HG03066 (cell line): ENCODE data around the gene DIO1.

Experiments used
- ATAC-seq: cut with Tn5 transposase; IDR thresholded peaks from one replicate; pipeline ENCODE4 v1.9.1; 2021; ENCODE audit warnings: low read depth; ENCODE audit not compliant: unreplicated experiment

DIO1 gene

GRCh38 chr1:53892911-53893310, 1.1 kb upstream of the DIO1 start:
- ATAC-seq, result no peak

GRCh38 chr1:53894644-53895043, 657 bp downstream of the DIO1 start:
- ATAC-seq, result no peak

- ATAC-seq, result no peak
Observed at GRCh38 chr1:53895421-53895820, 1.4 kb downstream of the DIO1 start.

DNA sequence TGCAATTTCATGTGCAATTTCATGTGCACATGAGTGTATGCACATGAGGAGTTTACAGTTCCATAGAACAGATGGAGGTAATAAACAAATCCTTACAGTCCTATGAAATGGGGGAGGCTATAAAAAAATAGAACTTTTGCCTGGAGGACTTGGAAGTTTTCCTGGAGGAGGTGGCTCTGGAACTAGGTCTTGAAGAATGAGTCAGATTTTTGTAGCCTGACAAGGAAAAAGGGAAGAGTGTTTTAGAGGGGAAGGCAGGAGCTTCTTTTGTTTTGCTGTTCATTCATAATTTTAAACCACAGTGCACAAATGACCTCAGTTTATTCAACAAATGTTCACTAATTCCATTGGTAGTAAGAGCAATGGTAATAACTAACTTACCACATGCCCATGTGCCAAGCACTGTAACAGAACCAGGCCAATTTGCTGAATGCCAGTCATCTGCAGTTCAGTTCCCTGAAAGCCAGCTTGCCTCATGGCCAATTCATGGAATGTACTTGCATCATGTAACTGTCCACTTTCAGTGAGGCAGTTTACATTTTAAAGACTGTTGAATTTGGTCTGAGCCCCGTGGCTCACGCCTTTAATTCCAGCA, 2.7 kb downstream of the DIO1 start:
- no peak for ATAC-seq

- ATAC-seq, result no peak
Observed at GRCh38 chr1:53899206-53899628, 5.2 kb downstream of the DIO1 start.

- no peak for ATAC-seq
Observed at GRCh38 chr1:53899708-53900107, 5.7 kb downstream of the DIO1 start.

DNA sequence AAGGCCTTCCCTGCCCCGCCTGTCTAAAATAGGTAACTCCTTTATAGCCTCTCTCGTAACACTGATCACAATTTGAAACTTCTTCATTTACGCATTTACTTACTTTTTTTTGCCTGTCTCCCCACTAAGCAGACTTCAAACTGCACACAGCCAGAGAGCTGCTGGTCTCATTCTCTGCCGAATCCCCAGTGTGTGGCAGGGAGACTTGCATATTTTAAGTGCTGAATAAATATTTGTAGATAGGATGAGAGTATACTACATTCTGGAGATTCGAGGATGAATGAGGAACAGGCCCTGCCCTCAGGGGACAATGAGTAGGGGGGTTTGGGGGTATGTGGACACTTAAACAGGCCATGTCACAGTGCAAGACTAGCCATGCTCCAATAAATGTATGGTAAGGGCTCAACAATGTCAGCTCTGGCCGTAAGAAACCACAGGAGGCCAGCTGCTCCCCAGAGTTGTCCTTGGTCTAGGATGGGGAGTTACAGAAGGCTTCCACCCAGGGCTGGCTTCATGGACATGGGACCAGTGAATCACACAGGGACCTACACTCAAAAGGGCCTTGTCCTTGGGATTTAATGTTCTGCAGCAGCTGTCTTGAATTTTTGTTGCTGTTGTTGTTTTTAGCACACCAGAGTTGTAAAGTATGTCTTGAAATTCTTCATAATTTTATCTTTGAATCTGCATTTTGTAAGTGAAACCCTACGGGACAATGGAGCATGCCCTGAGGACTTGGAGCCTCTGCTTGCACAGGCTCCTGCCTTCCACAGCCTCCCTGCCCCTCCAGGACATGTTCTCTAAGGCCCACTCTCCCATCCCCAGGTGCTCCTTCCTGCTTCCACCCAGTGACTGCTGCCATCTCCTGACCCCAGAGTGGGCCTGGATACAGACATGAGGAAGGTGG, 8.5 kb downstream of the DIO1 start:
- ATAC-seq, result no peak

GRCh38 chr1:53905509-53905908, 11.5 kb downstream of the DIO1 start:
- no peak for ATAC-seq

- ATAC-seq, result no peak
Observed at GRCh38 chr1:53906121-53906520, 12.1 kb downstream of the DIO1 start.

- ATAC-seq, result no peak
Observed at GRCh38 chr1:53909946-53910345, 16.0 kb downstream of the DIO1 start.

- ATAC-seq, result no peak
Observed at GRCh38 chr1:53911442-53911841, 17.5 kb downstream of the DIO1 start.

- ATAC-seq, result no peak
Observed at GRCh38 chr1:53913352-53914033, 19.5 kb downstream of the DIO1 start.

DNA sequence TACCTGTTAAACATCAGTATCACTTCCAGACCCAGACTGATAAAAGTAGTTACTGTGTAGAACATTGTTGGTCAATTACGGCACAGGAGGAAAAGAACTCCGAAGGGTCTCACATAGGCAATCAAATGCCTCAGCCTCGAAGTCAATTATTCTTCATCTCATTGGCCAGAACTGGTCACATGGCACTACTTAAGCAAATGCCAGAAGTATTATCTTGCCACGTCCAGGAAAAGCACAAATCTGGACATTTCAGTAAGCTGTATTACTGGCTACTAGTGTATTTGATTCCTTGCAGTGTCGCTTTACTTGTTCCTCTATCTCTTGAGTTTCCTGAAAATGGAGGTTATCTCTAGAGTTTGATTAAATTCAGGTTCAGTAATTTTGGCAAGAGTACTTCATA, 24.4 kb downstream of the DIO1 start:
- no peak for ATAC-seq

DNA sequence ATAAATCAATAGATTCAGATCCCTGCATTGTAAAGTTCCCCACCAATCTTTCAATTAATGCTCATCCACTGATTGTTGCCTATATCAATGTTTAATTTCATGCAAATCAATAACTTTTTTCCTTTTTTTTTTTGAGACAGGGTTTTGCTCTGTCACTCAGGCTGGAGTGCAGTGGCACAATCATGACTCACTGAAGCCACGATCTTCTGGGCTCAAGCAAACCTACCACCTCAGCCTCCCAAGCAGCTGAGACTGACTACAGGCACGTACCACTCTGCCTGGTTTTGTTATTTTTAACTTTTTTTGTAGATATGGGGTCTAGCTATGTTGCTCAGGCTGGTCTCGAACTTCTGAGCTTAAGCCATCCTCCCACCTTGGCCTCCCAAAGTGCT, 25.7 kb downstream of the DIO1 start:
- no peak for ATAC-seq

- ATAC-seq, result no peak
Observed at GRCh38 chr1:53927376-53927881, 33.4 kb downstream of the DIO1 start.

DNA sequence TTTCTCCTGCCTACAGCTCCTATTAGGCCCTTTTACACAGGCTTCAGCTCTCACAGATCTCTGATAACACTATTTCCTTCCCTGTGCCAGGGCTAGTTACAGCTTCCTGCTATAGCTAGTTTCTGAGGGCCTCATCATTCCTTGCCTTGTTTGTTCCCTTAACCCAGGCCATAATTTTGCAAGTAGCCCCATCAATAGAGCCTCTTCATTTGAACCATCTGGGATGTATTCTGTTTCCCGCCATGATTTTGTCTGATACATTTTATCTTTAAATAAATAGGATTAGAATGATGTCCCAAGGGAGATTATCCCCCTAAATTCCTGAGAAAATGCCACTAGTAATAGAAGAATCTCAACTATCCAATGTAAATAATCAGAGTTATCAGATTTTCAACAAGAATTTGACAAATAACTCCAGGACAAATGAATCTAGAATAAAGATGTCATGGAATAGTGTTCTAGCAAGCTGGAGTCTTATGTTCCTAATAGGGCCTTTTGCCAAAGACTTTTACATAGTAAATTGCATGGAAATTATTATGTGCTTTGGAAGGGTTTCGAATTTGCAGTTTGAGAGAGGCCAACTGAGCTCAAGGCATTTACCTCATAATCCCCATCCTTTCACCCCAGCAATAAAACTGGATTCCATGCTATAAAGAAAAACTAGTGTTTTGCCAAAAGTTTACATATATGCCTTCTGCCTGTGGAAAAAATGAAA, 35.4 kb downstream of the DIO1 start:
- ATAC-seq, result no peak

DNA sequence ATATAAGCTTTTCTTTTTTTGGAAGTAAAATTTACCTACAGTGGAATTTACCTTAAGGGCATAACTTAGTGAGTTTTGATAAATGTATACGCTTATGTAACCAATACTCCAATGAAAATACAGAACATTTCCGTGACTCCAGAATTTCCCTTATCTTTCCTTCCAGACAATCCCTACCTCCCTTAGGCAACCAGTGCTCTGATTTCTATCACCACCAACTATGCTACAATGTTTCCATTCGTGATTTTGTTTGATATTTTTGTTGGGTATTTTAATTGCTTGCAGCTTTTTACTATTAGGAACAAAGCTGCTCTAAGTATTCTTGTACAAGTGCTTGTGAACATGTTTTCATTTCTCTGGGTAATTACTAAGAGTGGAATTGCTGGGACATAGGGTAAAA, 36.9 kb downstream of the DIO1 start:
- ATAC-seq, result no peak

DNA sequence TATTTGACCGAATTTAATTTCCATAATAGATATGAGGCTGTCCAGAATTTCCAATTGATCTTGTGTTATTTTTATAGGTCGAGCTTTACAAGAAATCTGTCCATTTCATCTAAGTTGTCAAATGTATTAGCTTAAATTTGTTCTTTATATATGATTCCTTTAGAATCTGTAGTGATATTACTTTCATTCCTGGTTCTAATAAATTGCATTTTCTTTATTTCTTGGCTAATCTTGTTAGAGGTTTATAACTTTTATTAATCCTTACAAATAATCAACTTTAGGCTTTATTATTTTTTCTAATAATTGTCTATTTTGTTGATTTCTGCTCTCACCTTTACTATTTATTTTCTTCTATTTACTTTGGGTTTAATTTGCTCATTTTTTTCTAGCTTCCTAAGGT, 37.5 kb downstream of the DIO1 start:
- no peak for ATAC-seq

- ATAC-seq, result no peak
Observed at GRCh38 chr1:53934170-53934765, 40.3 kb downstream of the DIO1 start.

DNA sequence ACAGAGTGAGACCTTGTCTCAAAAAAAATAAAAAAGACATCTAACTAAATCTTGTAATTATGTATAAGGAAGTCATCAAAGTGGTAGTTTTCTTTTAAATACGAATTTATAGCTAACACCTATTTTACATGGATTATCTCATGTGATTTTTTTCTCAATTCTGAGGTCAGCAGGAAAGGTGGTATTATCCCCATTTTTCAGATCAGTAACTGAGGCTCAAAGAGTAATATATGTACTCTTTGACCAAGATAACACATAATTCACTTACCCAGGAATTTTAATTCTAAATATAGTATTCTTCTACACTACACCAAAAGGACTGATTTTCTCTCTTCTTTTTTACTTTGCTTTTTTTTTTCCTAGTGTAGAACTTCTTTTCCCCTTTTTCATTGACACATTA, 42.4 kb downstream of the DIO1 start:
- no peak for ATAC-seq
